ENCODE measurements around the gene NTM.

GRCh38 chr11:132342408-132342807, 972.0 kb downstream of the NTM start:
- TF ChIP-seq SUZ12 (IDR thresholded peaks at IDR 0.05) (no peak), HDGF (IDR thresholded peaks at IDR 0.05; ENCODE audit: borderline replicate concordance) (no peak), ZNF384 (IDR thresholded peaks at IDR 0.05) (no peak), FOXA1 (IDR thresholded peaks at IDR 0.05) (no peak), LEF1 (IDR thresholded peaks at IDR 0.05; ENCODE audit: borderline replicate concordance) (no peak), FOXM1 (IDR thresholded peaks at IDR 0.05; ENCODE audit: borderline replicate concordance) (no peak), SP1 (IDR thresholded peaks at IDR 0.05) (no peak)
